Natural killer cell (primary cell): ENCODE data around the gene DOCK2. TPM values are rescaled to one million over a fixed set of nuclear protein-coding genes. Genes with fewer than 3 reads are reported as not detected.

Source experiments
- ATAC-seq, 3 donors: fragments of 150-1000 bp in 2 of 3; fragments of 200-7000 bp in 1 of 3; cut with Tn5 transposase; 1 replicate in 1 of 3; 2 replicates in 2 of 3; pipeline ENCODE4 v1.10.0; 2021; ENCODE audit warnings: mild to moderate bottlenecking in 2 of 3, moderate library complexity in 2 of 3
- DNase-seq, 2 donors: peaks; one replicate each; pipeline versions ENCODE4 v3.0.0 to v3.0.0-alpha.2; 2013 to 2021; ENCODE audit warnings: mixed read lengths in 1 of 2
- H3K27ac ChIP-seq: one replicate; pipeline ENCODE4 v1.5.1; 2013; ENCODE audit warnings: mild to moderate bottlenecking, low read length
- H3K27me3 ChIP-seq: one replicate; pipeline ENCODE4 v1.6.1; 2013; ENCODE audit warnings: low read length; ENCODE audit not compliant: control insufficient read depth, insufficient read depth
- H3K36me3 ChIP-seq: one replicate; pipeline ENCODE4 v1.6.1; 2013; ENCODE audit warnings: low read length; ENCODE audit not compliant: control insufficient read depth, insufficient read depth
- H3K4me1 ChIP-seq: one replicate; pipeline ENCODE4 v1.6.1; 2013; ENCODE audit warnings: low read length; ENCODE audit not compliant: control insufficient read depth, insufficient read depth
- H3K4me3 ChIP-seq: one replicate; pipeline ENCODE4 v1.5.1; 2013; ENCODE audit warnings: low read length
- H3K9me3 ChIP-seq: one replicate; pipeline ENCODE4 v1.6.1; 2013; ENCODE audit warnings: low read length; ENCODE audit not compliant: control insufficient read depth, insufficient read depth
- H3K27ac Mint-ChIP-seq, 2 donors: one replicate each; pipeline ENCODE4 v1.8.0; 2022; ENCODE audit warnings: mild to moderate bottlenecking in 2 of 2, mixed read lengths in 2 of 2, moderate library complexity in 1 of 2
- H3K27me3 Mint-ChIP-seq, 2 donors: one replicate each; pipeline ENCODE4 v1.8.0; 2022; ENCODE audit warnings: low read depth in 2 of 2, mixed read lengths in 2 of 2
- H3K36me3 Mint-ChIP-seq: one replicate; pipeline ENCODE4 v1.8.0; 2022; ENCODE audit warnings: mixed read lengths
- H3K4me1 Mint-ChIP-seq, 2 donors: one replicate each; pipeline ENCODE4 v1.8.0; 2022; ENCODE audit warnings: mixed read lengths in 2 of 2
- H3K4me3 Mint-ChIP-seq: one replicate; pipeline ENCODE4 v1.8.0; 2022; ENCODE audit warnings: mild to moderate bottlenecking, moderate library complexity, mixed read lengths
- H3K9me3 Mint-ChIP-seq, 2 donors: one replicate each; pipeline ENCODE4 v1.8.0; 2022; ENCODE audit warnings: mixed read lengths in 2 of 2
- WGBS: methylation state at CpG from one replicate; pipeline ENCODE4 v1.1.7; 2013; ENCODE audit warnings: missing lambda C conversion rate; ENCODE audit not compliant: insufficient coverage; 5-methylcytosine and 5-hydroxymethylcytosine counted together
- intact Hi-C: fragments of 100-400 bp; cut with micrococcal nuclease; formaldehyde crosslinking; loops from one replicate; pipeline ENCODE4 v1.14.2; 2022
- total RNA-seq, 4 donors: library from RNA; stranded (reverse); fragments of 120-200 nt in 1 of 4; gene quantifications; one replicate each; pipeline versions ENCODE4 v1.2.3 to v1.2.4, GENCODE V29; 2013 to 2022
- TF ChIP-seq, protein P1 (sequence below): fragments of 200-600 bp; IDR thresholded peaks from one replicate; pipeline ENCODE4 v1.8.0; 2022; ENCODE audit warnings: antibody characterized with exemption

Gene DOCK2
- total RNA-seq, 3 donors from 2014 or later (not counting 1 experiment from before 2014, with no cell fraction given), result 317 to 361 (median 320) TPM

DNA sequence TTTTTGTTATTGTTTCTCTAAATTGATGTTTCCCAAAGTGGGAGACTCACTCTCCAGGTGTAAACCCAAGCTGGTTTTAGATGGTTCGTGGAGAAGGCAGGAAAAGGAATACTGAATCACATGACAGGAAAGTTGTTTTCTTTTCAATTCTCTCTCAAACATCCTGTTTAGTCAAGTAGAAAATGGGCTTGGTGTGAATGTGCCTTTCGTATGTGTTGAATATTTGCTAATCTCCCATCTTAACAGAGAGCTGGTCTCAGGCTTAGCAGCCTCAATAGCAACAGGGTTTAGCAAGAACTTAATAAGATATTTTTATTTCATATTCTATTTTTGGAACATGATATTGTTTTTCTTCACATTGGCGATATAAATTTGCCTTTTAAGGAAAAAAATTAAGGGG lies 223.5 kb downstream of the DOCK2 start:
- H3K27ac Mint-ChIP-seq, result peak overlapping the region; percentile 73 to 86

GRCh38 chr5:169861433-169861832 lies 224.4 kb downstream of the DOCK2 start:
- peaks cover 66 to 69% of the 10 kb centered on the region in 2 donors for H3K4me1 Mint-ChIP-seq
- Histone ChIP-seq H3K4me3 (no peak overlapping the region), H3K27me3 (no peaks in the 10 kb centered on the region), H3K36me3 (peaks cover 2% of the 10 kb centered on the region), H3K27ac (no peak overlapping the region), H3K4me1 (no peaks in the 10 kb centered on the region), H3K9me3 (no peaks in the 10 kb centered on the region)
- no peak for ATAC-seq
- TF ChIP-seq, protein P1, sequence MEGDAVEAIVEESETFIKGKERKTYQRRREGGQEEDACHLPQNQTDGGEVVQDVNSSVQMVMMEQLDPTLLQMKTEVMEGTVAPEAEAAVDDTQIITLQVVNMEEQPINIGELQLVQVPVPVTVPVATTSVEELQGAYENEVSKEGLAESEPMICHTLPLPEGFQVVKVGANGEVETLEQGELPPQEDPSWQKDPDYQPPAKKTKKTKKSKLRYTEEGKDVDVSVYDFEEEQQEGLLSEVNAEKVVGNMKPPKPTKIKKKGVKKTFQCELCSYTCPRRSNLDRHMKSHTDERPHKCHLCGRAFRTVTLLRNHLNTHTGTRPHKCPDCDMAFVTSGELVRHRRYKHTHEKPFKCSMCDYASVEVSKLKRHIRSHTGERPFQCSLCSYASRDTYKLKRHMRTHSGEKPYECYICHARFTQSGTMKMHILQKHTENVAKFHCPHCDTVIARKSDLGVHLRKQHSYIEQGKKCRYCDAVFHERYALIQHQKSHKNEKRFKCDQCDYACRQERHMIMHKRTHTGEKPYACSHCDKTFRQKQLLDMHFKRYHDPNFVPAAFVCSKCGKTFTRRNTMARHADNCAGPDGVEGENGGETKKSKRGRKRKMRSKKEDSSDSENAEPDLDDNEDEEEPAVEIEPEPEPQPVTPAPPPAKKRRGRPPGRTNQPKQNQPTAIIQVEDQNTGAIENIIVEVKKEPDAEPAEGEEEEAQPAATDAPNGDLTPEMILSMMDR, result no peak
- peak overlapping the region; percentile 15 to 73 for H3K27ac Mint-ChIP-seq
- no CpG with 5 or more reads among the region's 2 CpGs for WGBS
- no peak for DNase-seq
- H3K4me3 Mint-ChIP-seq, result no peak overlapping the region
- no peaks in the 10 kb centered on the region for H3K36me3 Mint-ChIP-seq
- H3K9me3 Mint-ChIP-seq, result no peaks in the 10 kb centered on the region
- intact Hi-C loops, result no loop called here
- H3K27me3 Mint-ChIP-seq, result no peaks in the 10 kb centered on the region

More for the DNA sequence above, 223.5 kb downstream of the DOCK2 start:
- no peak overlapping the region for H3K27ac ChIP-seq
- no peaks in the 10 kb centered on the region for H3K9me3 ChIP-seq
- no peak overlapping the region for H3K4me3 ChIP-seq
- H3K4me1 ChIP-seq, result no peaks in the 10 kb centered on the region
- Mint-ChIP-seq H3K27me3 (no peaks in the 10 kb centered on the region), H3K4me1 (peaks cover 68 to 72% of the 10 kb centered on the region in 2 donors), H3K9me3 (no peaks in the 10 kb centered on the region), H3K4me3 (no peak overlapping the region), H3K36me3 (no peaks in the 10 kb centered on the region)
- intact Hi-C loops, result no loop called here
- 61% methylated on average over 2 of the region's 3 CpGs for WGBS
- peak in 2 of 3 donors; percentile 26 to 54 for ATAC-seq
- H3K36me3 ChIP-seq, result peaks cover 2% of the 10 kb centered on the region
- no peaks in the 10 kb centered on the region for H3K27me3 ChIP-seq
- TF ChIP-seq, protein P1, result no peak
- DNase-seq, result no peak

DNA sequence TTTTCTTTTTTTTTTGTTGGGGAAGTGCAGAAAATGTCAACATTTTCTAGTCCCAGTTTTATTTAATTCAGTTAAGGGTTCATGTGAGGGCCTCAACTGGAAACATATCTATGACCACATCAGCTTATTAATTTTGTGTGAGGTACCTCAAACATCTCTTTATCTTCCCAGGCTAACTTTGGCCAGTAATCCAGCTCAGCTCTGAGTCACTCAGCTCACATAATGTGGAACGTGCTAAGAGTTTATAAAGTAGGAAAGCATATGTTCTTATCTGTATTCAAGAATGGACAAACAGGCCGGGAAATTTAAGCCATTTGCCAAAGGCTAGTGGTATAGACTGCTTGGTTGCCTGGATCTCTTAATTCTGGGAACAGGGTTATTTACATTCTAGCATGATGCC lies 224.9 kb downstream of the DOCK2 start:
- peaks cover 2% of the 10 kb centered on the region for H3K36me3 ChIP-seq
- H3K4me3 ChIP-seq, result no peak overlapping the region
- WGBS, result 92% methylated on average over 2 of the region's 2 CpGs
- Mint-ChIP-seq H3K9me3 (no peaks in the 10 kb centered on the region), H3K27ac (peak overlapping the region; percentile 15 to 73), H3K4me3 (no peak overlapping the region), H3K36me3 (no peaks in the 10 kb centered on the region), H3K27me3 (no peaks in the 10 kb centered on the region), H3K4me1 (peaks cover 64 to 71% of the 10 kb centered on the region in 2 donors)
- no peak overlapping the region for H3K27ac ChIP-seq
- no peaks in the 10 kb centered on the region for H3K9me3 ChIP-seq
- DNase-seq, result no peak
- no peak for ATAC-seq
- TF ChIP-seq, protein P1, result no peak
- H3K27me3 ChIP-seq, result no peaks in the 10 kb centered on the region
- H3K4me1 ChIP-seq, result no peaks in the 10 kb centered on the region
- intact Hi-C loops, result no loop called here

DNA sequence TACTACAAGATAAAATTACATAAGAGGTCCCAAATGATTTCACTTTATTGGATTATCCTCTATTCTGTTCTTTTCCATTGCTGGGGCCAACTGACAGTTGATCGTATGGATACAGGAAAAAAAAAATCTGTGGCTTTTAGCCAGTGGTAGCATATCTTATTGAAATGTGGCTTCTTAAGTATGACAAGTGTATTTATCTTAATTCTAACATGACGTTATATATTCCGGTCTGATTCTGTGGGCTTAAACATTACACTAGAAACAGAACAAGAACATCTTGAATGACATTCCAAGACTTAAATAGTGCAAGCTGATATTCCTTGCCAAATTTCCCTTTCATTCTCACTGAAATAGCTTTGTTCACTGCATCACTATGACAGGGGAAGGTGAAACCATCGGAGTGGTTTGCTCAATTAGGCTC lies 225.3 kb downstream of the DOCK2 start:
- peaks cover 64 to 71% of the 10 kb centered on the region in 2 donors for H3K4me1 Mint-ChIP-seq
- H3K27ac Mint-ChIP-seq, result peak overlapping the region in 1 of 2 donors; percentile 73
- no peak overlapping the region for H3K27ac ChIP-seq
- ATAC-seq (no peak), DNase-seq (no peak)
- H3K4me1 ChIP-seq, result no peaks in the 10 kb centered on the region
- intact Hi-C loops, result no loop called here
- WGBS, result 91% methylated on average over 4 of the region's 4 CpGs
- peaks cover 2% of the 10 kb centered on the region for H3K36me3 ChIP-seq
- TF ChIP-seq, protein P1, result no peak
- H3K4me3 ChIP-seq, result no peak overlapping the region
- no peak overlapping the region for H3K4me3 Mint-ChIP-seq
- no peaks in the 10 kb centered on the region for H3K27me3 ChIP-seq
- H3K27me3 Mint-ChIP-seq, result no peaks in the 10 kb centered on the region
- no peaks in the 10 kb centered on the region for H3K9me3 Mint-ChIP-seq
- H3K36me3 Mint-ChIP-seq, result no peaks in the 10 kb centered on the region
- no peaks in the 10 kb centered on the region for H3K9me3 ChIP-seq
